Naive thymus-derived CD4-positive, alpha-beta T cell (primary cell): ENCODE results near the gene PDZD8. TPM values are rescaled to one million over a fixed set of nuclear protein-coding genes. Genes with fewer than 3 reads are reported as not detected.

Experiments
- ATAC-seq: fragments of 150-1000 bp; cut with Tn5 transposase; 2 replicates; pipeline ENCODE4 v1.10.0; 2021; ENCODE audit warnings: mild to moderate bottlenecking, moderate library complexity
- CTCF ChIA-PET: fragments of 350-600 bp; sonication (Branson Sonifier 250); formaldehyde crosslinking; loops from one replicate; lab custom pipeline; 2021; ENCODE audit warnings: antibody characterized with exemption; lab: Charles Lee
- POLR2A ChIA-PET: fragments of 350-600 bp; sonication (Branson Sonifier 250); formaldehyde crosslinking; loops from one replicate; lab custom pipeline; 2021; ENCODE audit warnings: antibody characterized with exemption, inconsistent platforms; lab: Charles Lee
- DNase-seq, 9 donors: peaks; one replicate each; pipeline versions ENCODE4 v3.0.0 to v3.0.0-alpha.2; 2020 to 2022; ENCODE audit warnings: mixed read lengths in 1 of 9
- H3K27ac ChIP-seq: one replicate; pipeline ENCODE4 v1.7.0; 2013; ENCODE audit warnings: mild to moderate bottlenecking, low read depth, low read length, moderate library complexity
- H3K27me3 ChIP-seq, 2 donors: one replicate each; pipeline ENCODE4 v1.7.0; 2013; ENCODE audit warnings: low read length in 2 of 2, mild to moderate bottlenecking in 2 of 2, moderate library complexity in 2 of 2; ENCODE audit not compliant: control insufficient read depth in 2 of 2, insufficient read depth in 2 of 2
- H3K36me3 ChIP-seq, 3 experiments: 1 replicate in 2 of 3; 2 replicates in 1 of 3; pipeline ENCODE4 v1.7.0; 2013; ENCODE audit warnings: low read length in 3 of 3, mild to moderate bottlenecking in 3 of 3, moderate library complexity in 1 of 3; ENCODE audit not compliant: insufficient read depth in 3 of 3, control insufficient read depth in 2 of 3
- H3K4me1 ChIP-seq, 2 donors: one replicate each; pipeline ENCODE4 v1.7.0; 2013; ENCODE audit warnings: low read length in 2 of 2, mild to moderate bottlenecking in 2 of 2, moderate library complexity in 1 of 2; ENCODE audit not compliant: control insufficient read depth in 2 of 2, insufficient read depth in 2 of 2
- H3K4me3 ChIP-seq: 2 replicates; pipeline ENCODE4 v1.7.0; 2013; ENCODE audit warnings: mild to moderate bottlenecking, low read length
- H3K9me3 ChIP-seq, 3 experiments: 1 replicate in 2 of 3; 2 replicates in 1 of 3; pipeline ENCODE4 v1.7.0; 2013; ENCODE audit warnings: low read length in 3 of 3; ENCODE audit not compliant: control insufficient read depth in 2 of 3
- H3K27ac Mint-ChIP-seq, 9 donors: one replicate each; pipeline ENCODE4 v1.8.0; 2020 to 2022; ENCODE audit warnings: mixed read lengths in 9 of 9, mild to moderate bottlenecking in 8 of 9, moderate library complexity in 5 of 9, inconsistent platforms in 2 of 9
- H3K27me3 Mint-ChIP-seq, 5 donors: one replicate each; pipeline ENCODE4 v1.8.0; 2021 to 2022; ENCODE audit warnings: mixed read lengths in 5 of 5, mild to moderate bottlenecking in 1 of 5
- H3K36me3 Mint-ChIP-seq, 5 donors: one replicate each; pipeline ENCODE4 v1.8.0; 2020 to 2022; ENCODE audit warnings: mixed read lengths in 5 of 5, mild to moderate bottlenecking in 3 of 5, inconsistent platforms in 1 of 5
- H3K4me1 Mint-ChIP-seq, 7 donors: one replicate each; pipeline ENCODE4 v1.8.0; 2020 to 2022; ENCODE audit warnings: mixed read lengths in 7 of 7, mild to moderate bottlenecking in 3 of 7, inconsistent platforms in 1 of 7
- H3K4me3 Mint-ChIP-seq, 10 donors: one replicate each; pipeline ENCODE4 v1.8.0; 2020 to 2022; ENCODE audit warnings: mild to moderate bottlenecking in 10 of 10, mixed read lengths in 10 of 10, moderate library complexity in 6 of 10, inconsistent platforms in 2 of 10
- H3K9me3 Mint-ChIP-seq, 11 donors: one replicate each; pipeline ENCODE4 v1.8.0; 2020 to 2022; ENCODE audit warnings: mixed read lengths in 11 of 11, mild to moderate bottlenecking in 4 of 11, inconsistent platforms in 1 of 11, moderate library complexity in 1 of 11
- intact Hi-C, 2 donors: fragments of 100-400 bp; cut with micrococcal nuclease; formaldehyde crosslinking; loops; one replicate each; pipeline ENCODE4 v1.15.1; 2023
- polyA plus RNA-seq, 2 donors: library from polyadenylated mRNA; unstranded; fragments of 300-500 nt; fragmentation: Illumina TruSeq; gene quantifications; one replicate each; pipeline ENCODE4 v1.2.3, GENCODE V29; 2021
- total RNA-seq, 6 experiments: library from RNA in 5 of 6; stranded (reverse) in 5 of 6; gene quantifications; 1 replicate in 5 of 6; 2 replicates in 1 of 6; pipeline ENCODE4 v1.2.3 and lab custom pipeline; 2021 to 2026

PDZD8 gene
- total and polyA plus RNA-seq, 7 experiments from 2014 or later, result 8.5 to 24.0 (median 12.7) TPM

GRCh38 chr10:117257721-117258120 lies 117.5 kb downstream of the PDZD8 start:
- H3K36me3 Mint-ChIP-seq, result no peaks in the 10 kb centered on the region
- ChIA-PET POLR2A (no interaction called here), CTCF (no interaction called here)
- peaks cover 10 to 17% (median 14%) of the 10 kb centered on the region in 7 donors for H3K4me1 Mint-ChIP-seq
- no peak overlapping the region for H3K27ac Mint-ChIP-seq
- intact Hi-C loops, result no loop called here
- no peak for ATAC-seq
- DNase-seq, result no peak
- peaks cover 0 to 2% (median 0%) of the 10 kb centered on the region in 11 donors for H3K9me3 Mint-ChIP-seq
- no peak overlapping the region for H3K4me3 Mint-ChIP-seq
- no peaks in the 10 kb centered on the region for H3K4me1 ChIP-seq
- H3K27me3 ChIP-seq, result no peaks in the 10 kb centered on the region
- no peak overlapping the region for H3K4me3 ChIP-seq
- peaks cover 11 to 49% (median 33%) of the 10 kb centered on the region in 5 donors for H3K27me3 Mint-ChIP-seq
- no peaks in the 10 kb centered on the region for H3K36me3 ChIP-seq
- no peak overlapping the region for H3K27ac ChIP-seq
- no peaks in the 10 kb centered on the region for H3K9me3 ChIP-seq

- DNase-seq (no peak), ATAC-seq (no peak)
- peaks cover 10 to 17% (median 14%) of the 10 kb centered on the region in 7 donors for H3K4me1 Mint-ChIP-seq
- peaks cover 0 to 2% (median 0%) of the 10 kb centered on the region in 11 donors for H3K9me3 Mint-ChIP-seq
- no peak overlapping the region for H3K27ac ChIP-seq
- H3K36me3 ChIP-seq, result no peaks in the 10 kb centered on the region
- H3K27me3 Mint-ChIP-seq, result peaks cover 11 to 41% (median 28%) of the 10 kb centered on the region in 5 donors
- no peaks in the 10 kb centered on the region for H3K27me3 ChIP-seq
- H3K4me3 Mint-ChIP-seq, result no peak overlapping the region
- intact Hi-C loops, result no loop called here
- no peak overlapping the region for H3K27ac Mint-ChIP-seq
- ChIA-PET POLR2A (no interaction called here), CTCF (no interaction called here)
- H3K4me3 ChIP-seq, result no peak overlapping the region
- no peaks in the 10 kb centered on the region for H3K9me3 ChIP-seq
- no peaks in the 10 kb centered on the region for H3K4me1 ChIP-seq
- no peaks in the 10 kb centered on the region for H3K36me3 Mint-ChIP-seq
Measured at GRCh38 chr10:117256910-117257309, 118.3 kb downstream of the PDZD8 start.

GRCh38 chr10:117255835-117256460 lies 119.3 kb downstream of the PDZD8 start:
- no peaks in the 10 kb centered on the region for H3K4me1 ChIP-seq
- peaks cover 11 to 41% (median 26%) of the 10 kb centered on the region in 5 donors for H3K27me3 Mint-ChIP-seq
- no peaks in the 10 kb centered on the region for H3K36me3 ChIP-seq
- no peak overlapping the region for H3K4me3 ChIP-seq
- H3K9me3 ChIP-seq, result no peaks in the 10 kb centered on the region
- CTCF ChIA-PET, result no interaction called here
- no peak overlapping the region for H3K27ac Mint-ChIP-seq
- intact Hi-C loops, result no loop called here
- H3K27me3 ChIP-seq, result no peaks in the 10 kb centered on the region
- no peaks in the 10 kb centered on the region for H3K36me3 Mint-ChIP-seq
- DNase-seq, result no peak
- no peak for ATAC-seq
- POLR2A ChIA-PET, result no interaction called here
- peaks cover 0 to 2% (median 0%) of the 10 kb centered on the region in 11 donors for H3K9me3 Mint-ChIP-seq
- no peak overlapping the region for H3K4me3 Mint-ChIP-seq
- H3K27ac ChIP-seq, result no peak overlapping the region
- H3K4me1 Mint-ChIP-seq, result peaks cover 10 to 17% (median 14%) of the 10 kb centered on the region in 7 donors

GRCh38 chr10:117254774-117255735 lies 120.2 kb downstream of the PDZD8 start:
- Mint-ChIP-seq H3K9me3 (peaks cover 0 to 2% (median 0%) of the 10 kb centered on the region in 11 donors), H3K4me1 (peaks cover 8 to 14% (median 11%) of the 10 kb centered on the region in 7 donors), H3K36me3 (no peaks in the 10 kb centered on the region), H3K27me3 (peaks cover 5 to 44% (median 22%) of the 10 kb centered on the region in 5 donors), H3K27ac (no peak overlapping the region), H3K4me3 (no peak overlapping the region)
- H3K27ac ChIP-seq, result no peak overlapping the region
- CTCF ChIA-PET, result no interaction called here
- H3K9me3 ChIP-seq, result no peaks in the 10 kb centered on the region
- no peaks in the 10 kb centered on the region for H3K27me3 ChIP-seq
- H3K36me3 ChIP-seq, result no peaks in the 10 kb centered on the region
- ATAC-seq (no peak), DNase-seq (no peak)
- no peaks in the 10 kb centered on the region for H3K4me1 ChIP-seq
- H3K4me3 ChIP-seq, result no peak overlapping the region
- POLR2A ChIA-PET, result no interaction called here
- intact Hi-C loops, result no loop called here

GRCh38 chr10:117254338-117254737 lies 120.9 kb downstream of the PDZD8 start:
- H3K9me3 Mint-ChIP-seq, result peaks cover 0 to 2% (median 0%) of the 10 kb centered on the region in 11 donors
- no peak for DNase-seq
- H3K27ac Mint-ChIP-seq, result no peak overlapping the region
- POLR2A ChIA-PET, result no interaction called here
- H3K36me3 Mint-ChIP-seq, result no peaks in the 10 kb centered on the region
- Histone ChIP-seq H3K36me3 (no peaks in the 10 kb centered on the region), H3K27me3 (no peaks in the 10 kb centered on the region), H3K4me1 (no peaks in the 10 kb centered on the region), H3K27ac (no peak overlapping the region), H3K4me3 (no peak overlapping the region), H3K9me3 (no peaks in the 10 kb centered on the region)
- H3K4me3 Mint-ChIP-seq, result no peak overlapping the region
- peaks cover 3 to 13% (median 6%) of the 10 kb centered on the region in 7 donors for H3K4me1 Mint-ChIP-seq
- intact Hi-C loops, result no loop called here
- CTCF ChIA-PET, result no interaction called here
- no peak for ATAC-seq
- peaks cover 0 to 41% (median 22%) of the 10 kb centered on the region in 5 donors for H3K27me3 Mint-ChIP-seq

- Histone ChIP-seq H3K4me3 (no peak overlapping the region), H3K9me3 (no peaks in the 10 kb centered on the region), H3K4me1 (no peaks in the 10 kb centered on the region), H3K27me3 (no peaks in the 10 kb centered on the region), H3K36me3 (no peaks in the 10 kb centered on the region), H3K27ac (no peak overlapping the region)
- no peaks in the 10 kb centered on the region for H3K36me3 Mint-ChIP-seq
- ATAC-seq (no peak), DNase-seq (no peak)
- CTCF ChIA-PET, result no interaction called here
- H3K4me3 Mint-ChIP-seq, result no peak overlapping the region
- H3K27me3 Mint-ChIP-seq, result peaks cover 3 to 41% (median 22%) of the 10 kb centered on the region in 5 donors
- POLR2A ChIA-PET, result no interaction called here
- H3K27ac Mint-ChIP-seq, result no peak overlapping the region
- H3K9me3 Mint-ChIP-seq, result peaks cover 0 to 2% (median 0%) of the 10 kb centered on the region in 11 donors
- H3K4me1 Mint-ChIP-seq, result peaks cover 0 to 14% (median 6%) of the 10 kb centered on the region in 7 donors
- intact Hi-C loops, result no loop called here
Measured at GRCh38 chr10:117253908-117254307, 121.3 kb downstream of the PDZD8 start.
